NT2/D1 (cell line): ENCODE results near the gene SLC66A1.

ENCODE experiments used
- DNase-seq: peaks from one replicate; pipeline ENCODE4 v3.0.0-alpha.2; 2011; ENCODE audit warnings: low read depth, low spot score
- H3K27me3 ChIP-seq: 2 replicates; pipeline ENCODE4 v1.6.0; 2011; ENCODE audit warnings: mild to moderate bottlenecking; ENCODE audit not compliant: insufficient read length, insufficient read depth
- H3K36me3 ChIP-seq: 2 replicates; pipeline ENCODE4 v1.6.1; 2011; ENCODE audit warnings: mild to moderate bottlenecking, low read length, mixed read lengths; ENCODE audit not compliant: insufficient read depth, insufficient read length
- H3K4me1 ChIP-seq: 2 replicates; pipeline ENCODE4 v1.5.1; 2011; ENCODE audit not compliant: insufficient read depth, insufficient read length
- H3K4me3 ChIP-seq: 2 replicates; pipeline ENCODE4 v1.5.1; 2011; ENCODE audit warnings: low read depth; ENCODE audit not compliant: insufficient read length
- H3K9ac ChIP-seq: 2 replicates; pipeline ENCODE4 v1.6.0; 2011; ENCODE audit warnings: low read depth; ENCODE audit not compliant: insufficient read length
- H3K9me3 ChIP-seq: 2 replicates; pipeline ENCODE4 v1.5.1; 2011; ENCODE audit warnings: mild to moderate bottlenecking, low read length; ENCODE audit not compliant: insufficient read depth
- SUZ12 ChIP-seq: IDR thresholded peaks from 2 replicates; pipeline ENCODE4 v1.6.1; 2011; ENCODE audit not compliant: insufficient read length, insufficient read depth; ENCODE audit errors: extremely low read depth
- YY1 ChIP-seq: IDR thresholded peaks from 2 replicates; pipeline ENCODE4 v1.6.1; 2011; ENCODE audit not compliant: insufficient read length, insufficient read depth
- ZNF274 ChIP-seq: IDR thresholded peaks from 2 replicates; pipeline ENCODE4 v1.6.1; 2011; ENCODE audit warnings: mild to moderate bottlenecking, low read depth, low read length

The SLC66A1 gene

DNA sequence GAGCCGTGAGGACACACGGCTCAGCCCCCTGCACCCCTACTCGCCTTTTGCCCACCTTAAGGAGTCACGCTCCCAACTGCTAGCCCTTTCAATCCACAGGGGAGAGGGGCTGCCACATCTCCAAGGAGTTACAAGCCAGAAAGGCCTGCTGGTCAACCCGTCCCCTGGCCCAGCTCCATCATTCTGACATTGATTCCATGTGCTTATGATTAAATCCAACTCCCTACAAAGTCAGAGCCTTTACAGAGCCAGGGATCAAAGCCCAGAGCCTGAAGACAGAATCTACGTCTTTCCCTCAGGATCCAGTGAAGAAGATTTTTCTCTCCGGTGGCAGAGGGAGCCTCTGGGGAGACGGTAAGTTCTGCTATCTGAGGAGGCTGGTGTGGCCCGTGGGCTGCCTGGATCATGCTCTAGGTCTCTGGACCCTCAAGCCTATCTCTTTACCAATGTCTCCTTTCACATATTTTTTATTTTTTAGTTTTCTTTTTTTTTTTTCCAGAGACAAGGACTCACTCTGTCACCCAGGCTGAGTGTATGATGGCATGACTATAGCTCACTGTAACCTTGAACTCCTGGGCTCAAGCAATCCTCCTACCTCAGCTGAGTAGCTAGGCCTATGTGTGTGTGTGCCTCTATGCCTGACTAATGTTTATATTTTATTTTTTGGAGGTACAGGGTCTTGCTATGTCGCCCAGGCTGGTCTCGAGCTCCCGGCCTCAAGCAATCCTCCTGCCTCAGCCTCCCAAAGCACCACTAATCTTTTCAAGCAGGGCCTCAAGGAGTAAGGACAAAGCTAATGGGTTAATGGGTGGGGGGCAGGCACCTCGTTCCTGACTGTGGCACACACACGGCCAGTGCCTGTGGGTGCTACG, 61.3 kb downstream of the SLC66A1 start:
- Histone ChIP-seq H3K4me1 (no peaks in the 10 kb centered on the region), H3K9me3 (peaks cover 16% of the 10 kb centered on the region; the same call in 1 of the 2 replicates), H3K36me3 (peaks cover 77% of the 10 kb centered on the region), H3K4me3 (no peak overlapping the region), H3K9ac (no peak overlapping the region), H3K27me3 (no peaks in the 10 kb centered on the region)
- DNase-seq: no peak
- TF ChIP-seq SUZ12 (no peak), YY1 (no peak)

DNA sequence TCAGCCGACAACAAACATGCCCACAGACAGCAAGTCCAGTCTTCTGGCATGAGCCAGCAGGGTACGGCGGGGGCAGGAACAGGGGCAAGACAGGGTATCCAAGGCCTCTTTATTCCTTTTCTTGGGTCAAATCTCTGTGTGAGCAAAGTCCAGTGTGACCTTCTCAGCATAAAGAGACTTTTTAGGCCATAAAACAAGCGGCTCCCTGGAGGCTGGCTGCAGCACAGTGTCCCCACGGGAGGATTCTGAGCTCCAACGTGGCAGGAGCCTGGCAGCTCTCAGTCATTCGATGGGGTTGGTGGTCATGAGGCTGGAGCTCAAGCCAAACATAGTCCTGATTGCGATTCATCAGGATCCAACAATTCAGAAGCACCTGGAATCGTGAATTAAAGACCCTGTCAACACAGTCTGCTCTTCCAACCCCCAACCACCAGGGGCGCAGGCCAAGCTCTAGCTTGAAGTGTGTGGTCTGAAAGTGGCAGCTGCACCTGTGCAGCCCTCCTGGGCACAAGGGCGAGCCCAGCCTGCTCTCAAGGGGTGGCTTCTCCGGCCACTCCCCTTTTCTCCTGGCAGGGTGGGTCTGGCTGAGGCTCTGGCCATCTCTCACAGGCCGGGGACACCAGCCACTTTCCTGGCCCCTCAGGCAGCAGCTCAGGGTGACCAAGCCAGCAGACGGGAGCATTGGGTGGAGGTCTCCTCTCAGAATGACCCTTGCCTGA, 62.1 kb downstream of the SLC66A1 start:
- no peak for DNase-seq
- Histone ChIP-seq H3K36me3 (peaks cover 79% of the 10 kb centered on the region), H3K9ac (no peak overlapping the region), H3K9me3 (peaks cover 16% of the 10 kb centered on the region; the same call in 1 of the 2 replicates), H3K27me3 (no peaks in the 10 kb centered on the region), H3K4me1 (no peaks in the 10 kb centered on the region), H3K4me3 (no peak overlapping the region)
- TF ChIP-seq ZNF274: no peak
- TF ChIP-seq YY1: no peak
- TF ChIP-seq SUZ12: no peak

GRCh38 chr1:19374926-19375325, 62.8 kb downstream of the SLC66A1 start:
- Histone ChIP-seq H3K9me3 (peaks cover 16% of the 10 kb centered on the region; the same call in 1 of the 2 replicates), H3K36me3 (peaks cover 85% of the 10 kb centered on the region), H3K27me3 (no peaks in the 10 kb centered on the region), H3K4me1 (no peaks in the 10 kb centered on the region), H3K9ac (no peak overlapping the region), H3K4me3 (no peak overlapping the region)
- no peak for TF ChIP-seq YY1
- no peak for TF ChIP-seq SUZ12
- TF ChIP-seq ZNF274: no peak
- DNase-seq: no peak

- TF ChIP-seq SUZ12 (no peak), YY1 (no peak), ZNF274 (no peak)
- Histone ChIP-seq H3K4me1 (no peaks in the 10 kb centered on the region), H3K4me3 (no peak overlapping the region), H3K9ac (no peak overlapping the region), H3K27me3 (no peaks in the 10 kb centered on the region), H3K9me3 (peaks cover 16% of the 10 kb centered on the region; the same call in 1 of the 2 replicates), H3K36me3 (peaks cover 89% of the 10 kb centered on the region)
- no peak for DNase-seq
These were observed 63.7 kb downstream of the SLC66A1 start for GRCh38 chr1:19375631-19376400.

DNA sequence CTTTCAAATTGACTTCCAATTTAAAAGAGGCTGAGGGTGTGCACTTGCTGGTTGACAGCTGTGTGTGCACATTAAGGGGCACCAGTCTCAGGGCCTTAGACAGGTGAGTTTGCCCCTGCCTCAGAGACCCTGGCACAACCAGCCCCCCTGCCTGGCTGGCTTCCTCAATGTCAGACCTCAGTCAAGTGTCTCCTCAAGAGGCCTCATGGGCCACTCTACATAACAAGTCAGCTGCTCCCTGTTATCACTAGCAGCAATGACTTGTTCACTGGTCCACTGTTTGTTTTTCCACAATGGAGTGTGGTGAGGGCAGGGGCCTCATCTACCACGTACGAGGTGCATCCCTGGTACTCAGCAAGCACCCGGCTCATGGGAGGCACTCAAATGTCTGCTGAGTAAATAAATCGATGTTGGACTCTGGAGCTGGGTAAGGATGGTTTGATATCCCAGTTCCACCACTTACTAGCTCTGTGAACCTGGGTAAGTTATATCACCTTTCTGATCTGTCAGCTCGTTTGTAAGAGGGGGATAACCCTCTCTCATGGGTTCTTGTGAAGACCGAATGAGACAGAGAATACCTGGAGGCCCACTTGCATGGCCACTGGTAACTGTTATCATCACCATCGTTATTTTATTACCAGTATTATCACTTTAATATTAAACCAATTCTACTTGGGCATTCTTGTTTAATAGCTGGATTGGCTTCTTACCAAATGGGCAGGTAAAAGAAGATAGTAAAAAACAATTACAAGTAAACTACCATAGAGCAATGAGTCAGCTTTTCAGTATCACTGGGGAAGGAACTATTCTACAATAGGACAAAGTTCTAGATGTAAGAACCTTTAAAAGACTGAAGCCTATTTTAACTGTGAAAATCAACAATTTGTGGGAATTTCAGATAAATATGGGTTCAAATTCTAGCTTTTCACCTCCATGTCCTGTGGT, 64.6 kb downstream of the SLC66A1 start:
- no peaks in the 10 kb centered on the region for H3K27me3 ChIP-seq
- no peak for DNase-seq

More for the DNA sequence above, 64.6 kb downstream of the SLC66A1 start:
- TF ChIP-seq ZNF274 (no peak), YY1 (no peak), SUZ12 (no peak)
- Histone ChIP-seq H3K9me3 (peaks cover 16% of the 10 kb centered on the region; the same call in 1 of the 2 replicates), H3K4me3 (no peak overlapping the region), H3K9ac (no peak overlapping the region), H3K36me3 (peaks cover 86% of the 10 kb centered on the region), H3K4me1 (no peaks in the 10 kb centered on the region)
